Ascending aorta (tissue), 2 donors: ENCODE results near the gene RAD51B. TPM values are rescaled to one million over a fixed set of nuclear protein-coding genes. Genes with fewer than 3 reads are reported as not detected.
"Not testable (repeated sequence)": the region's sequence is repeated elsewhere in the genome, so short reads cannot be mapped to it uniquely, and the experiment has no call there.

Experiments used
- DNase-seq, 2 donors: peaks; one replicate each; pipeline ENCODE4 v3.0.0-alpha.2; 2019; ENCODE audit warnings: low spot score in 2 of 2
- H3K27ac ChIP-seq, 2 donors: fragments of 200-600 bp; sonication (generic); one replicate each; pipeline ENCODE4 v1.5.1; 2016 to 2017; ENCODE audit warnings: mild to moderate bottlenecking in 1 of 2
- H3K27me3 ChIP-seq: fragments of 200-600 bp; sonication (generic); one replicate; pipeline ENCODE4 v1.5.1; 2017
- H3K36me3 ChIP-seq, 2 donors: fragments of 200-600 bp; sonication (generic); one replicate each; pipeline ENCODE4 v1.5.1; 2016
- H3K4me1 ChIP-seq, 2 donors: fragments of 200-600 bp; sonication (generic); one replicate each; pipeline ENCODE4 v1.5.1; 2016 to 2017; ENCODE audit warnings: mild to moderate bottlenecking in 1 of 2
- H3K4me3 ChIP-seq, 2 donors: fragments of 200-600 bp; sonication (generic); one replicate each; pipeline ENCODE4 v1.5.1; 2016 to 2017; ENCODE audit warnings: mild to moderate bottlenecking in 1 of 2
- H3K9me3 ChIP-seq, 2 donors: fragments of 200-600 bp; sonication (generic); one replicate each; pipeline ENCODE4 v1.5.1; 2016
- CTCF ChIP-seq, 3 experiments: fragments of 200-600 bp in 2 of 3; fragments of 450-650 bp in 1 of 3; sonication (generic) in 2 of 3; IDR thresholded peaks; one replicate each; pipeline ENCODE4 v1.5.1; 2016 to 2019; ENCODE audit warnings: antibody characterized with exemption in 3 of 3, mild to moderate bottlenecking in 1 of 3, moderate library complexity in 1 of 3
- intact Hi-C: fragments of 100-400 bp; cut with DNase I; formaldehyde crosslinking; loops from one replicate; pipeline ENCODE4 v1.15.1; 2023
- total RNA-seq: library from RNA; depleted of rRNA; stranded (reverse); fragments of >200 nt; gene quantifications from one replicate; pipeline ENCODE4 v1.1.0, GENCODE V29; 2016

The RAD51B gene
- total RNA-seq, 1 donor from 2014 or later, result not detected

- no peaks in the 10 kb centered on the region for H3K4me1 ChIP-seq
- H3K9me3 ChIP-seq, result no peaks in the 10 kb centered on the region
- H3K27me3 ChIP-seq, result no peaks in the 10 kb centered on the region
- DNase-seq, result no peak
- TF ChIP-seq CTCF (IDR thresholded peaks at IDR 0.05), result no peak
- H3K36me3 ChIP-seq, result peaks cover 71 to 94% of the 10 kb centered on the region in 2 donors
- no peak overlapping the region for H3K4me3 ChIP-seq
- intact Hi-C loops, result no loop called here
- H3K27ac ChIP-seq, result no peak overlapping the region
These were observed 13.3 kb upstream of the RAD51B start for GRCh38 chr14:67806246-67806645.

GRCh38 chr14:67814821-67815220 is 4.8 kb upstream of the RAD51B start:
- H3K9me3 ChIP-seq, result no peaks in the 10 kb centered on the region
- peaks cover 0 to 7% of the 10 kb centered on the region in 2 donors for H3K4me1 ChIP-seq
- no peak overlapping the region for H3K27ac ChIP-seq
- no peak for DNase-seq
- no peak for TF ChIP-seq CTCF (IDR thresholded peaks at IDR 0.05)
- no peaks in the 10 kb centered on the region for H3K27me3 ChIP-seq
- no peak overlapping the region for H3K4me3 ChIP-seq
- peaks cover 0 to 25% of the 10 kb centered on the region in 2 donors for H3K36me3 ChIP-seq
- intact Hi-C loops, result loop anchor here (5.0 to 10.0 kb wide), 3 partner anchors 1330 to 1952 kb away; partner anchors contain the start of genes EXD2 and SRSF5

GRCh38 chr14:67815573-67816225 is 3.9 kb upstream of the RAD51B start:
- no peak for DNase-seq
- intact Hi-C loops, result loop anchor here (5.0 to 10.0 kb wide), 3 partner anchors 1329 to 1952 kb away; partner anchors contain the start of genes EXD2 and SRSF5
- Histone ChIP-seq H3K27me3 (no peaks in the 10 kb centered on the region), H3K36me3 (peaks cover 0 to 16% of the 10 kb centered on the region in 2 donors), H3K4me3 (peak overlapping the region; percentile 69 to 73), H3K9me3 (no peaks in the 10 kb centered on the region), H3K27ac (peak overlapping the region in 1 of 2 donors; percentile 76), H3K4me1 (peaks cover 0 to 7% of the 10 kb centered on the region in 2 donors)
- TF ChIP-seq CTCF (IDR thresholded peaks at IDR 0.05), result no peak

- H3K9me3 ChIP-seq, result no peaks in the 10 kb centered on the region
- peaks cover 0 to 7% of the 10 kb centered on the region in 2 donors for H3K4me1 ChIP-seq
- peak; percentile 86 to 96 for DNase-seq
- H3K4me3 ChIP-seq, result peak within 1 kb of the TSS; percentile 69 to 73
- peaks cover 0 to 14% of the 10 kb centered on the region in 2 donors for H3K36me3 ChIP-seq
- H3K27ac ChIP-seq, result peak within 1 kb of the TSS; percentile 41 to 76
- intact Hi-C loops, result loop anchor here (5.0 to 10.0 kb wide), 3 partner anchors 1328 to 1951 kb away; partner anchors contain the start of genes EXD2 and SRSF5
- TF ChIP-seq CTCF (IDR thresholded peaks at IDR 0.05), result no peak
- no peaks in the 10 kb centered on the region for H3K27me3 ChIP-seq
These were observed 3.1 kb upstream of the RAD51B start, which contains the start of gene ZFYVE26 for GRCh38 chr14:67816326-67817002. Gene ZFYVE26, minus strand, starts transcription at chr14:67816590. Its CDS starts 627 bp downstream, at chr14:67815963.

- no peak for DNase-seq
- peaks cover 0 to 3% of the 10 kb centered on the region in 2 donors for H3K36me3 ChIP-seq
- no peak for TF ChIP-seq CTCF (IDR thresholded peaks at IDR 0.05)
- no peaks in the 10 kb centered on the region for H3K9me3 ChIP-seq
- peaks cover 0 to 7% of the 10 kb centered on the region in 2 donors for H3K4me1 ChIP-seq
- H3K27ac ChIP-seq, result no peak overlapping the region
- intact Hi-C loops, result loop anchor here (2.0 to 10.0 kb wide), 4 partner anchors 1327 to 1949 kb away; partner anchors contain the start of genes ERH, EXD2, SLC39A9 and SRSF5
- H3K27me3 ChIP-seq, result no peaks in the 10 kb centered on the region
- no peak overlapping the region for H3K4me3 ChIP-seq
These were observed 1.7 kb upstream of the RAD51B start for GRCh38 chr14:67817750-67818438.

GRCh38 chr14:67818476-67818875 is 1.1 kb upstream of the RAD51B start:
- H3K36me3 ChIP-seq, H3K27ac ChIP-seq, H3K4me3 ChIP-seq, H3K27me3 ChIP-seq, DNase-seq, H3K4me1 ChIP-seq, H3K9me3 ChIP-seq: not testable (repeated sequence)
- intact Hi-C loops, result loop anchor here (2.0 to 10.0 kb wide), 4 partner anchors 1326 to 1949 kb away; partner anchors contain the start of genes ERH, EXD2, SLC39A9 and SRSF5
